HCT116 (cell line): ENCODE results near the gene RMND1. TPM values are rescaled to one million over a fixed set of nuclear protein-coding genes. Genes with fewer than 3 reads are reported as not detected.

Experiments used
- ATAC-seq: fragments of 200-7000 bp; cut with Tn5 transposase; 2 replicates; pipeline ENCODE4 v1.9.1; 2020; ENCODE audit warnings: mild to moderate bottlenecking, moderate library complexity
- BruUV-seq: library from RNA; stranded (reverse); fragments of 400-500 nt; replicated peaks from 2 replicates; lab custom pipeline; 2021; lab: Mats Ljungman, UMichigan
- CTCF ChIA-PET: fragments of 300-600 bp; sonication (Branson Sonifier 250); formaldehyde crosslinking; loops from one replicate; lab custom pipeline; 2021; ENCODE audit warnings: antibody characterized with exemption; lab: Charles Lee
- POLR2A ChIA-PET: fragments of 300-600, 350-600 bp; sonication (Branson Sonifier 250); formaldehyde crosslinking; loops from one replicate; lab custom pipeline; 2021; ENCODE audit warnings: antibody characterized with exemption; lab: Charles Lee
- RAD21 ChIA-PET, 2 experiments: fragments of 300-600 bp; sonication (Branson Sonifier 250); formaldehyde crosslinking; loops; one replicate each; lab custom pipeline; 2023; ENCODE audit warnings: low total read pairs in 2 of 2; ENCODE audit not compliant: uncharacterized antibody in 2 of 2, unreplicated experiment in 2 of 2, low non-redundant PET in 1 of 2; lab: Charles Lee
- DNase-seq: peaks from one replicate; pipeline ENCODE4 v3.0.0-alpha.2; 2010; ENCODE audit warnings: low read depth, low spot score
- H2AFZ ChIP-seq: fragments of 200-600 bp; shearing (Covaris generic), sonication (generic); 2 replicates; pipeline ENCODE4 v1.6.1; 2017; ENCODE audit warnings: low read depth, mixed run types, mixed read lengths, antibody characterized with exemption, low read length; ENCODE audit not compliant: poor library complexity, severe bottlenecking
- H3K27ac ChIP-seq: 2 replicates; pipeline ENCODE4 v1.5.1; 2012; ENCODE audit warnings: low read depth, low read length
- H3K27me3 ChIP-seq: fragments of 200-600 bp; sonication (generic); 2 replicates; pipeline ENCODE4 v1.6.1; 2016; ENCODE audit warnings: mixed run types, low read length, mixed read lengths; ENCODE audit not compliant: insufficient read depth
- H3K36me3 ChIP-seq, 2 experiments: fragments of 200-500 bp in 1 of 2; fragments of 200-600 bp in 1 of 2; sonication (Bioruptor generic) in 1 of 2; sonication (generic) in 1 of 2; 2 replicates each; pipeline versions ENCODE4 v1.5.1 to v1.6.1; 2014 to 2016; ENCODE audit warnings: low read length in 2 of 2, inconsistent platforms in 1 of 2, mixed read lengths in 1 of 2, mixed run types in 1 of 2; ENCODE audit not compliant: insufficient read depth in 2 of 2, control insufficient read depth in 1 of 2
- H3K4me1 ChIP-seq, 2 experiments: fragments of 200-600 bp in 1 of 2; sonication (generic) in 1 of 2; 2 replicates each; pipeline versions ENCODE4 v1.5.1 to v1.6.1; 2012 to 2017; ENCODE audit warnings: low read length in 2 of 2, inconsistent platforms in 1 of 2, mild to moderate bottlenecking in 1 of 2, mixed read lengths in 1 of 2, mixed run types in 1 of 2, moderate library complexity in 1 of 2; ENCODE audit not compliant: insufficient read depth in 2 of 2, control insufficient read depth in 1 of 2
- H3K4me2 ChIP-seq: fragments of 200-600 bp; sonication (generic); 2 replicates; pipeline ENCODE4 v1.6.1; 2017; ENCODE audit warnings: mixed run types, low read length, mixed read lengths
- H3K4me3 ChIP-seq, 2 experiments: fragments of 200-600 bp in 1 of 2; sonication (generic) in 1 of 2; replicated peaks in 1 of 2; 2 replicates each; pipeline ENCODE4 v1.5.1; 2011 to 2016; ENCODE audit warnings: low read length in 2 of 2, control low read depth in 1 of 2, low read depth in 1 of 2, mild to moderate bottlenecking in 1 of 2, mixed read lengths in 1 of 2, mixed run types in 1 of 2
- H3K79me2 ChIP-seq: fragments of 200-600 bp; sonication (generic); 2 replicates; pipeline ENCODE4 v1.6.1; 2017; ENCODE audit warnings: mild to moderate bottlenecking, mixed run types, low read length, moderate library complexity, mixed read lengths; ENCODE audit not compliant: insufficient read depth
- H3K9ac ChIP-seq: fragments of 200-600 bp; sonication (generic); 2 replicates; pipeline ENCODE4 v1.6.1; 2016; ENCODE audit warnings: low read length, mixed read lengths
- H3K9me2 ChIP-seq: fragments of 200-600 bp; sonication (generic), shearing (Covaris generic); 2 replicates; pipeline ENCODE4 v1.6.1; 2017; ENCODE audit warnings: mixed run types, mild to moderate bottlenecking, moderate library complexity; ENCODE audit not compliant: insufficient read depth
- H3K9me3 ChIP-seq, 2 experiments: fragments of 200-500 bp in 1 of 2; fragments of 200-600 bp in 1 of 2; sonication (Bioruptor generic) in 1 of 2; sonication (generic) in 1 of 2; 2 replicates each; pipeline ENCODE4 v1.6.1; 2014 to 2017; ENCODE audit warnings: low read length in 2 of 2, mixed read lengths in 2 of 2, inconsistent platforms in 1 of 2, low read depth in 1 of 2, mild to moderate bottlenecking in 1 of 2, mixed run types in 1 of 2, moderate library complexity in 1 of 2; ENCODE audit not compliant: control insufficient read depth in 1 of 2, insufficient read depth in 1 of 2
- H4K20me1 ChIP-seq: fragments of 200-600 bp; sonication (generic), shearing (Covaris generic); 2 replicates; pipeline ENCODE4 v1.6.1; 2017; ENCODE audit warnings: mixed run types, mild to moderate bottlenecking, moderate library complexity; ENCODE audit not compliant: insufficient read depth
- CBX3 ChIP-seq: IDR thresholded peaks from 2 replicates; pipeline ENCODE4 v1.6.1; 2012; ENCODE audit warnings: low read depth
- CEBPB ChIP-seq: IDR thresholded peaks from 2 replicates; pipeline ENCODE4 v1.6.1; 2012; ENCODE audit warnings: low read depth
- CTCF ChIP-seq, 3 experiments: fragments of 200-600 bp in 1 of 3; sonication (generic) in 1 of 3; IDR thresholded peaks in 2 of 3; conservative IDR thresholded peaks in 1 of 3; 2 replicates each; pipeline ENCODE4 v1.5.1; 2012 to 2017; ENCODE audit warnings: low read depth in 2 of 3, low read length in 2 of 3, antibody characterized with exemption in 1 of 3, borderline replicate concordance in 1 of 3, control low read depth in 1 of 3, mild to moderate bottlenecking in 1 of 3, mixed read lengths in 1 of 3, mixed run types in 1 of 3, moderate library complexity in 1 of 3; ENCODE audit not compliant: insufficient read depth in 1 of 3
- EGR1 ChIP-seq: IDR thresholded peaks from 2 replicates; pipeline ENCODE4 v1.6.1; 2012; ENCODE audit warnings: low read depth
- ELF1 ChIP-seq: IDR thresholded peaks from 2 replicates; pipeline ENCODE4 v1.6.1; 2012; ENCODE audit warnings: low read depth, borderline replicate concordance
- EZH2 ChIP-seq: fragments of 200-600 bp; sonication (generic); IDR thresholded peaks from 2 replicates; pipeline ENCODE4 v1.6.1; 2017; ENCODE audit warnings: antibody characterized with exemption, mixed run types
- FOSL1 ChIP-seq: IDR thresholded peaks from 2 replicates; pipeline ENCODE4 v1.6.1; 2012; ENCODE audit warnings: low read depth
- POLR2A ChIP-seq: IDR thresholded peaks from 2 replicates; pipeline ENCODE4 v1.7.0; 2011; ENCODE audit warnings: borderline replicate concordance; ENCODE audit not compliant: insufficient read depth, insufficient read length; ENCODE audit errors: extremely low read depth
- POLR2AphosphoS5 ChIP-seq: IDR thresholded peaks from 2 replicates; pipeline ENCODE4 v1.6.1; 2011; ENCODE audit warnings: mild to moderate bottlenecking, low read depth, low read length, moderate library complexity
- RAD21 ChIP-seq: IDR thresholded peaks from 2 replicates; pipeline ENCODE4 v1.6.1; 2012; ENCODE audit warnings: low read depth, mild to moderate bottlenecking
- REST ChIP-seq: IDR thresholded peaks from 2 replicates; pipeline ENCODE4 v1.6.1; 2012; ENCODE audit warnings: low read depth
- SP1 ChIP-seq: IDR thresholded peaks from 2 replicates; pipeline ENCODE4 v1.6.1; 2012; ENCODE audit warnings: low read depth
- YY1 ChIP-seq: IDR thresholded peaks from 2 replicates; pipeline ENCODE4 v1.6.1; 2011; ENCODE audit warnings: low read length, low read depth, moderate library complexity, mild to moderate bottlenecking; ENCODE audit not compliant: insufficient replicate concordance; ENCODE audit errors: extremely low read depth
- ZBTB33 ChIP-seq: IDR thresholded peaks from 2 replicates; pipeline ENCODE4 v1.6.1; 2011; ENCODE audit warnings: mild to moderate bottlenecking, low read length, moderate library complexity; ENCODE audit not compliant: insufficient replicate concordance; ENCODE audit errors: extremely low read depth
- ZFX ChIP-seq: fragments of 450-650 bp; IDR thresholded peaks from 2 replicates; pipeline ENCODE4 v1.6.1; 2017
- ZNF274 ChIP-seq: fragments of 200-500 bp; sonication (Bioruptor generic); IDR thresholded peaks from 2 replicates; pipeline ENCODE4 v1.6.1; 2014; ENCODE audit warnings: mild to moderate bottlenecking, low read depth, low read length, inconsistent platforms
- intact Hi-C: fragments of 100-400 bp; cut with micrococcal nuclease; formaldehyde crosslinking; loops from 2 replicates; pipeline ENCODE4 v1.10.0; 2022
- total RNA-seq: library from RNA; stranded (reverse); gene quantifications from one replicate; pipeline ENCODE4 v1.2.1, GENCODE V29; 2021; ENCODE audit not compliant: unreplicated experiment
- TF ChIP-seq, protein P1 (sequence below): IDR thresholded peaks from 2 replicates; pipeline ENCODE4 v1.6.1; 2012
- TF ChIP-seq, protein P2 (sequence below): IDR thresholded peaks from 2 replicates; pipeline ENCODE4 v1.6.1; 2012

RMND1 gene
- total RNA-seq, 1 experiment from 2014 or later, result 28.0 TPM

DNA sequence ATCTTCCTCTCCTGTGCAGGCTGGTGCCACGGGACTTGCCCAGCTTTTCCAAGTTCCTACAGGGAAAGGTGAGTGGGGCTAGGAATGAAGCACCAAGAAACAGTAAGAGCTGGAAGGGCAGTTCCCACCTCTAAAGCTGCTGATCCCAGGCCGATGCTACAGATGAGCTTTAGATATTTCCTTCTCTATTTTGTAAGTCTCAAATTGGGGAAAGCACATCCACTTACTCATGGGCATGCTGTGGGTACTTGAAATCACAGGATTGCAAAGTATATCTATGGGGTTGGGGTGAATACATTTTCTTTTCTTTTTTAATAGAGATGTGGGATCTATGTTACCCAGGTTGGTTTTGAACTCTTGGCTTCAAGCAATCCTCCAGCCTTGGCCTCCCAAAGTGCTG is 63.7 kb downstream of the RMND1 start:
- no peak overlapping the region for H3K4me3 ChIP-seq
- POLR2A ChIA-PET, result no interaction called here
- RAD21 ChIA-PET, result no interaction called here
- peaks cover 21 to 29% of the 10 kb centered on the region in 2 experiments for H3K4me1 ChIP-seq
- DNase-seq, result no peak
- peaks cover 3% of the 10 kb centered on the region; the same call in 1 of the 2 replicates for H4K20me1 ChIP-seq
- no peak overlapping the region for H3K9ac ChIP-seq
- H2AFZ ChIP-seq, result no peak overlapping the region
- no peak for ATAC-seq
- intact Hi-C loops, result no loop called here
- no peaks in the 10 kb centered on the region for H3K9me2 ChIP-seq
- no peaks in the 10 kb centered on the region for H3K9me3 ChIP-seq
- no peaks in the 10 kb centered on the region for H3K36me3 ChIP-seq
- peaks cover 81% of the 10 kb centered on the region for H3K79me2 ChIP-seq
- TF ChIP-seq YY1, result no peak
- no peak for TF ChIP-seq EZH2
- no peak for TF ChIP-seq FOSL1
- TF ChIP-seq CBX3, result no peak
- no peak for TF ChIP-seq EGR1
- no peak for TF ChIP-seq POLR2AphosphoS5
- TF ChIP-seq ELF1, result no peak
- TF ChIP-seq, protein P1, sequence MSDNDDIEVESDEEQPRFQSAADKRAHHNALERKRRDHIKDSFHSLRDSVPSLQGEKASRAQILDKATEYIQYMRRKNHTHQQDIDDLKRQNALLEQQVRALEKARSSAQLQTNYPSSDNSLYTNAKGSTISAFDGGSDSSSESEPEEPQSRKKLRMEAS, result no peak
- TF ChIP-seq REST, result no peak
- TF ChIP-seq, protein P2, sequence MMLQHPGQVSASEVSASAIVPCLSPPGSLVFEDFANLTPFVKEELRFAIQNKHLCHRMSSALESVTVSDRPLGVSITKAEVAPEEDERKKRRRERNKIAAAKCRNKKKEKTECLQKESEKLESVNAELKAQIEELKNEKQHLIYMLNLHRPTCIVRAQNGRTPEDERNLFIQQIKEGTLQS, result no peak
- no peak for TF ChIP-seq CEBPB
- TF ChIP-seq CTCF (IDR thresholded peaks at IDR 0.05 in 2 of 3, conservative IDR thresholded peaks at IDR 0.05 in 1 of 3; ENCODE audit: borderline replicate concordance in 1 of 3, insufficient read depth in 1 of 3, low read depth in 2 of 3, low read length in 2 of 3), result no peak
- TF ChIP-seq ZNF274, result no peak
- no peak for TF ChIP-seq ZFX
- TF ChIP-seq SP1, result no peak
- TF ChIP-seq POLR2A, result no peak
- TF ChIP-seq ZBTB33, result no peak
- no peak for TF ChIP-seq RAD21
- no peaks in the 10 kb centered on the region for H3K27me3 ChIP-seq
- peak overlapping the region; percentile 99; the same call in 1 of the 2 replicates for H3K27ac ChIP-seq
- no TSS peak for BruUV-seq
- no peak overlapping the region for H3K4me2 ChIP-seq
- CTCF ChIA-PET, result no interaction called here
